Panc1 (cell line): ENCODE data around the gene TIMM22.

Experiments used
- POLR2AphosphoS5 ChIP-seq: IDR thresholded peaks from 2 replicates; pipeline ENCODE4 v1.6.1; 2012; ENCODE audit warnings: mild to moderate bottlenecking, low read depth, low read length, moderate library complexity
- REST ChIP-seq, 2 experiments: IDR thresholded peaks; 2 replicates each; pipeline ENCODE4 v1.6.1; 2011 to 2012; ENCODE audit warnings: low read depth in 2 of 2, control low read depth in 1 of 2, low read length in 1 of 2, mild to moderate bottlenecking in 1 of 2, moderate library complexity in 1 of 2; ENCODE audit not compliant: insufficient read depth in 1 of 2
- SIN3A ChIP-seq: IDR thresholded peaks from 2 replicates; pipeline ENCODE4 v1.6.1; 2012; ENCODE audit warnings: low read depth, mild to moderate bottlenecking, low read length, moderate library complexity, borderline replicate concordance; ENCODE audit not compliant: insufficient read depth
- TCF7L2 ChIP-seq: IDR thresholded peaks from 2 replicates; pipeline ENCODE4 v1.6.1; 2011; ENCODE audit warnings: mild to moderate bottlenecking, low read depth, low read length, inconsistent platforms
- TF ChIP-seq, protein P1 (sequence below): fragments of 450-650 bp; IDR thresholded peaks from 2 replicates; pipeline ENCODE4 v1.5.1; 2017; ENCODE audit warnings: mild to moderate bottlenecking

- TF ChIP-seq, protein P1, sequence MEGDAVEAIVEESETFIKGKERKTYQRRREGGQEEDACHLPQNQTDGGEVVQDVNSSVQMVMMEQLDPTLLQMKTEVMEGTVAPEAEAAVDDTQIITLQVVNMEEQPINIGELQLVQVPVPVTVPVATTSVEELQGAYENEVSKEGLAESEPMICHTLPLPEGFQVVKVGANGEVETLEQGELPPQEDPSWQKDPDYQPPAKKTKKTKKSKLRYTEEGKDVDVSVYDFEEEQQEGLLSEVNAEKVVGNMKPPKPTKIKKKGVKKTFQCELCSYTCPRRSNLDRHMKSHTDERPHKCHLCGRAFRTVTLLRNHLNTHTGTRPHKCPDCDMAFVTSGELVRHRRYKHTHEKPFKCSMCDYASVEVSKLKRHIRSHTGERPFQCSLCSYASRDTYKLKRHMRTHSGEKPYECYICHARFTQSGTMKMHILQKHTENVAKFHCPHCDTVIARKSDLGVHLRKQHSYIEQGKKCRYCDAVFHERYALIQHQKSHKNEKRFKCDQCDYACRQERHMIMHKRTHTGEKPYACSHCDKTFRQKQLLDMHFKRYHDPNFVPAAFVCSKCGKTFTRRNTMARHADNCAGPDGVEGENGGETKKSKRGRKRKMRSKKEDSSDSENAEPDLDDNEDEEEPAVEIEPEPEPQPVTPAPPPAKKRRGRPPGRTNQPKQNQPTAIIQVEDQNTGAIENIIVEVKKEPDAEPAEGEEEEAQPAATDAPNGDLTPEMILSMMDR = no peak
- TF ChIP-seq POLR2AphosphoS5 = no peak
- no peak for TF ChIP-seq TCF7L2
- TF ChIP-seq REST (IDR thresholded peaks at IDR 0.05; ENCODE audit: insufficient read depth in 1 of 2, low read depth in 2 of 2, low read length in 1 of 2) = no peak
- no peak for TF ChIP-seq SIN3A
Observed at GRCh38 chr17:1003633-1003971, 6.7 kb downstream of the TIMM22 start.
